Effector CD8-positive, alpha-beta T cell (primary cell): ENCODE results near the gene GREB1L.
"Not testable (repeated sequence)": the region's sequence is repeated elsewhere in the genome, so short reads cannot be mapped to it uniquely, and the experiment has no call there.

Source experiments
- DNase-seq: peaks from one replicate; lab custom pipeline; 2025; lab: John Stamatoyannopoulos, UW
- total RNA-seq, 4 experiments: gene quantifications; one replicate each; lab custom pipeline; 2026; lab: John Stamatoyannopoulos, UW

The GREB1L gene
- total RNA-seq = 0 to 0.54 (median 0.22) reads per million in 4 experiments

DNA sequence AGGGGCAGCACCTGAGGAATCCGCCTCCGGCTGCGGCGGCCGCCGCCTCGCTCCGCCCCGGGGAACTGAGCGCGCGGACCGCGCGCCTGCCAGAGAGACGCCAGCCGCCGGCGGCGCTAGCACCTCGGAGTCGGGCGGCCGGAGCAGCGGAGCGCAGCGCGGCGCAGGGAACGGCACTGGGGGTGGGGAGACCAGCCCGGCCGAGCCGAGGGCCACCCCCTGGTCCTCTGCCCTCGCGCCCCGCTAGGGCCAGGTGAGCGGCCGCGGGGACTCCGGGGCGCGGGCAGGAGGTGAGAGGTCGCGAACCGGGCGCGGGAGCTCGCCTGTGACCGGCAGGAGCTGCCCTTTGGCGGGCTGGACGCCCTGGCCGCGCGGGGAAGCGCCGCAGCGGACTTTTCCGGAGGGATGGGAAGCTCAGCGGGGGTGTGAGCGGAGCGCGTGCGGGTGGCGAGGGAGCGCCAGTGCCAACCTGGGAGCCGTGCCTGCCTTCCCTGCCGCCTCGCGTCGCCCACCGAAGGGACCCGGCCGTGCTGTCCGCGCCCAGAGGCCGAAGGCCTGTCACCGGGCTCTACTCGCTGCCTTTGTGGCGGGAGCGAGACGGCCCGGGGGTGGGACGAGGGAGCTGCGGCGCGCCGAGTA is at the start of gene GREB1L:
Gene GREB1L, plus strand, starts transcription at position 92 of the 639 bp plus-strand sequence. CDS start 141,287 bp downstream, outside the sequence.
- no peak for DNase-seq

DNA sequence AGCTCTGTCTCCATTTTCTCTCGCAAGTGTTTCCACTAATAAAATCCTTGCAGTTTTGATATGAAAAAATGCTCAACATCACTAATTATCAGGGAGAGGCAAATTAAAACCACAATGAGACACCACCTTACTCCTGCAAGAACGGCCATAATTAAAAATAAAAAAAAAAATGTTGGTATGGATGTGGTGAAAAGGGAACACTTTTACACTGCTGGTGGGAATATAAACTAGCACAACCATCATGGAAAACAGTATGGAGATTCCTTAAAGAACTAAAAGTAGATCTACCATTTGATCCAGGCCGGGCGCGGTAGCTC is 49.8 kb upstream of the GREB1L start:
- DNase-seq = no peak

DNA sequence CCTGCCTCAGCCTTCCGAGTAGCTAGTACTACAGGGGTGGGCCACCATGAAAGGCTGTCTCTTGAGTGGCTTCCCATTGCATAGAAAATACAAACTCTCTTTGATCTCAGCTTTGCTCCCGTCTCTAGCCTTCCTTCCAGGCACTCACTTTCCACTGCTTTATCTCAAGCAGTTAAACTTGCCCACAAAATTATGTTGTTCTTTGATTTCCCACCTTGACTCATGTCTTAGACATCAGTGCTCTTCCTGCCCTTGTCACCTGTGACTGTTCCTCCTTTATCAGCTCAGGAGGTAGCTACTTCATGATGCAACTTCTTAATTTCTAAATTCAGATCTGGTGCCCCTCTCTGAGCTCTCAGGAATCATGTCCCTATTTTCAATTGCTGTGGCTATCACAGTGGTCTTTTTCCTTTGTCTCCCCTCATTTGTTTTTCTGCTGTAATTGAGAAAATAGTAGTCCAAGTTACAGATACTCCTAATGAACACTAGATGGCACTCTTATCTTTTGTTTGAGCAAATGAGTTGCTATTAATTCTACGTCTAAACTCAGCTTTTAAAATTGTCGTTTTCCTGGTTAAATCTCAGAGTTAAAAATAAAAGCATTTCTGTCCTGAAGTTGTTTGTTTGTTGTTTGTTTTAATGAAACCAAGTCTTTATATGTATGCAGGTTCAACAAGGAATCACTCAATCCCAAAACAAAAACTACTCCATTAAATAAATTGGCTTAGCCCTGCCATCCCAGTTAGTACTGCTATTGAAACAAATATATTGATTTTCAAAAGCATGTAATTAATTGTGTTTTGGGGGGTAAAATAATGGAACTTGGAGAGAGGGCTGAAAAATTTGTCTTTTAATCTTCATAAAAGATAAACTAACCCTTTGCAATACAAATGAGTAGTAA is 46.9 kb upstream of the GREB1L start:
- no peak for DNase-seq

DNA sequence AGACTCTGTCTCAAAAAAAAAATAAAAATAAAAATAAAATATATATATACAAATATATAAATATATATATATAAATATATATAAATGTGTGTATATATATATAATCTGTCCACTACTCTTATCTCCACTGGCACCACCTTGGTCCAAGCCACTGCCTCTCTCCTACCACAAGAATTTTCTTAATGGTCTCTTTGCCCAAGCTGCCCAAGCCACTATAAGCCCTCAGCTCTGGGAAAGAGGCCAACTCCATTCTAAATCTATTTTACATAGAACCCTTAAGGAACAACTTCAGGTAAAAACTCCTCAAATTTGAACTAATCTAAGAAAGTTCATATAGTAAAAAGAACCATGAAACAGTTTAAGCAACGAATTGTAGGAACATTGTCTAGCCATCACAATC is 45.6 kb upstream of the GREB1L start:
- no peak for DNase-seq

DNA sequence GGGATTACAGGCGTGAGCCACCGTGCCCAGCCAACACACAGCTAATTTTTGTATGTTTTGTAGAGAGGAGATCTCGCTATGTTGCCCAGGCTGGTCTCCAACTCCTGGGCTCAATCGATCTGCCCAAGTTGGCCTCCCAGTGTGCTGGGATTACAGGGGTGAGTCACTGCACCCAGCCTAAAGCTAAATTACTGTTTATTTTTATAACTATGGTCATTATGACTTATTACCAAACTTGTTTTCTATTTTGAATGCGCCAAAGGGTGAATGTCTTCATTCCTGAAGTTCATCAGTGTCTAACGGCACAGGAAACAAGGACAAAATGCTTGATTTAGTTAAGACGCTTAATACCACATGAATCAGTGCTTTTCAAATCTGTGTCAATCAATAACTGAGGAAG is 38.9 kb upstream of the GREB1L start:
- DNase-seq = no peak

DNA sequence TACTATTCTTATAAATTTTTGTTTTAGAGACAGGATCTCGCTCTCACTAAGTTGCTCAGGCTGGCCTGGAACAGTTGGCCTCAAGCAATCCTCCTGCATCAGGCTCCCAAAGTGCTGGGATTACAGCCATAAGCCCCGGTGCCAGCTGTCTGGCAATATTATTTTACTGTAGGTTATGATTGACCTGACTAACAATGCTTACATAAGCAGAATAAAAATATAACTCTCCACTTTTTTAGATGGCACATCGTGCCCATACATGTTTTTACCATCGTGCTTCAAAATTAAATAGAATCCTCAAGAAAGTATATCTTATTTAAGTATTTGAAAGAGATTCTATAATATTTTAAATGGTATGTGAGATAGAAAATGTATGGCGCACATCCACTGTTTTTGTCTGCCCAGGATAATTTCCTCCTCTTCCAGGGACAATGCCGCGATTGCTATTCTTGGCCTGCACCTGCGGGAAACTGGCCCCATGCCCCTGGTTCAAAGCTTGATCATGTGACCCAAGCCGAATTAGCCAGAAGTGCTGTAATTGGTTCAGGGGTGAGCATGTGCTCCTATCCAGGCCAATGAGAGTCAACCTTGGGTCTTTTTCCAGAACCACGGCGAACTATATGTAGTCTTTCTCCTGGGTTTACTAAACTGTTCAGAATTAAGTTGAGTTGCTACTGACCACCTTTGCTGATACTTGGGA is 38.3 kb upstream of the GREB1L start:
- DNase-seq = no peak

DNA sequence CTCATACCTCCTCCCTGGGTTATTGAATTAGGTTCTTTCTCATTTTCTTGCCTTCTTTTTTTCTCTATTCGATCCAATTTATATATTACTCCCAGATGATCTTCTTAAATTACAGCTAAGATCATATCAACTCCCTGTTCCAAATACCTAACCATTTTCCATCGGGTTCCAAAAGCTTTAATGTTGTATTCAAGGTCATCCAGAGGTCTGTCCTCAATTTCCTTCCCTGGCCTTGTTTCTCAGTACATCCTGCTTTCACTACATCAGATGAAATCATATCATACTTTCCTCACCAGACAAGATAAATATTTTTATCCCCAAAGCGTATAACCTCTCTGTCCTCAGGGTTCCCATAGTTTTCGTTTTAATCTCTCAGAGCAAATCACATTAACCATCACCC is 36.3 kb upstream of the GREB1L start:
- DNase-seq = no peak

DNA sequence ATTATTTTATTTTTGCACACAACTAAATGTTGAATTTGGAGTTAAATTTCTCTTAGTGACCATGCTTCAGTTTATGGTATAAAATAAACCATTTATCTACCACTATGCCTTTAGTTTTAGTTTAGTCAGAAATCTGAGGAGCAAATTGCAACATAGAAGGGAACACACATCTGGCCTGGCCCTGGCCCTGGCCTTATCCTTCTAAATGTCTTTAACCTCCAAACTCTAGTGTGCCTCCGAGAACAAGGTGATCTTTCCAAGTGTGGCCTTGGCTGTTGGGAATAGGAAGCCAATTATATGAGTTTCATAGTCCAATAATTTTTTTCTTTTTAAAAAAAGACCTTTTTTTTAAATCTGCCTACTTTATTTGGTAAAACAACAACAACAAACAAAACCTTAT is 31.8 kb upstream of the GREB1L start:
- no peak for DNase-seq

DNA sequence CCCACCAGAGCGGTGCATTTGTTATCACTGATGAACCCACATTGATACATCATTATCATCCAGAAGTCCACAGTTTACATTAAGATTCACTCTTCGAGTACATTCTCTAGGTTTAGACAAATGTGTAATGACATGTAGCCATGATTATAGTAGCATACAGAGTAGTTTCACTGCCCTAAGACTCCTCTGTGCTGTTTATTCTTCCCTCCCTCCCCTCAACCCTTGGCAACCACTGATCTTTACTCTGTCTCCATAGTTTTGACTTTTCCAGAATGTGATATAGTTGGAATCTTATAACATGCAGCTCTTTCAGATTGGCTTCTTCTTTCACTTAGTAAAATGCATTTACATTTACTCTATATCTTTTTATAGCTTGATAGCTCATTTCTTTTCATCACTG is 31.2 kb upstream of the GREB1L start:
- DNase-seq = no peak

DNA sequence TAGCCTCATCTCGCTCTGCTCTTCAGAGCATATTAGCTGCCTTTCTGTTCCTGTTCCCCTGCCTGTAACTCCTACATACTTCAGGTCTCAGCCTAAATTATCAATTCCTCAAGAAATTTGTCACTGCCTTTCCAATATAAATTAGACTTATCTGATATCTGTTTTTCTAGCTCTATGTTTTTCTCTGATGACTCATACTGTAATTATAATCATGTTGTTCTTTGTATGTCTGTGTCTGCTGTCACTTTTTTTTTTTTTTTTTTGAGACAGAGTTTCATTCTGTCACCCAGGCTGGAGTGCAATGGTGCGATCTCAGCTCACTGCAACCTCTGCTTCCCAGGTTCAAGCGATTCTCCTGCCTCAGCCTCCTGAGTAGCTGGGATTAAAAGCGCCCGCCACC is 27.6 kb upstream of the GREB1L start:
- DNase-seq = not testable (repeated sequence)

DNA sequence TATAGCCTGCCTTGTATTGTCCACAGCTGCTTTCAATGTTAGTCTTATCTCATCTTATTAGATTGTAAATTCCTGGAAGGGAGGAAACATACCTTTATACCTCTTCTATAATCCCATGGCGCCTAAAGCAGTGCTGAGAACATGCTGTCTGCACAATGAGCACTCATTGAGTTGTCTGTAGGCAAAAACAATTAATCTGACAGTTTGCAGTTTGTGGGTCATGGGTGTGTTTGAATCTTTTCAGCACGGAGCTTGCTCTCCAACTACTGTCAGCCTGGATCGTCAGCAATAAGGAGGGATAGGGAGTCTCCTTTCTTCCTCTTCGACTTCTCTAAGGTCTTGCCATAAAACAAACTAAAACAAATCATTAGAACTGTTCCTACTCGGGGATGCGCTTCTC is 26.5 kb upstream of the GREB1L start:
- DNase-seq = no peak

DNA sequence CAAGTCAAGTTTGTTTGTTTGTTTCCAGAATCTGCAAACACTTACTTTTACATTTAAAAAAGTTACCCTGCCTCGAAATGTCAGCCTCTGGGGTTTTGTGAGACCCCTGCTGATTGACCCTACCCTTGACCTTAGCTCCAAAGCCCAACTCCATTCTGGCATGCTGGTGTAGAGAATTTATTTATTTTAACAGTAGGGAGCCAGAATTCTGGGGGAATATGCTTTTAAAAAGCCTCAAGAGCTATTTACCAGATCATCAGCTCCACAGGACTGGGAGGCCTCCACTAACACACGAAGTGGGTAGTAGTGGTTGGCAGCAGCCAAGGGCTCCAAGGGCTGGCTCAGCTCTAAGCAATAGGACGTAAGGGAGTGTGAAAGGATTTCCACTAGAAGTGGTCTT is 23.2 kb upstream of the GREB1L start:
- DNase-seq = no peak

DNA sequence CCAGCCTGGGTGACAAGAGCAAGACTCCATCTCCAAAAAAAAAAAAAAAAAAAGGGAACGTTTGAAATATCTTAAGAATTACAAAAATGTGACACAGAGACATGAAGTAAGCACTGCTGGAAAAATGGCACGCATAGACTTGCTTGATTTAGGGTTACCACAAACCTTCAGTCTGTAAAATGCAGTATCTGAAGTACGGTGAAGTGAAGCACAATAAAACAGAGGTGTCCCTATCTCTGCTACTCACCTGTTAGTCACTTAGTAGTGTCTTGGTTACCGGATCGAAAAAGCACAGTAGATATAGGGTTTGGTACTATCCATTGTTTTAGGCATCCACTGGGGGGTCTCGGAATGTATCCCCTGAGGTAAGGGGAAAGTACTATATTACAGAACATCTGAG is 11.6 kb upstream of the GREB1L start:
- DNase-seq = no peak

DNA sequence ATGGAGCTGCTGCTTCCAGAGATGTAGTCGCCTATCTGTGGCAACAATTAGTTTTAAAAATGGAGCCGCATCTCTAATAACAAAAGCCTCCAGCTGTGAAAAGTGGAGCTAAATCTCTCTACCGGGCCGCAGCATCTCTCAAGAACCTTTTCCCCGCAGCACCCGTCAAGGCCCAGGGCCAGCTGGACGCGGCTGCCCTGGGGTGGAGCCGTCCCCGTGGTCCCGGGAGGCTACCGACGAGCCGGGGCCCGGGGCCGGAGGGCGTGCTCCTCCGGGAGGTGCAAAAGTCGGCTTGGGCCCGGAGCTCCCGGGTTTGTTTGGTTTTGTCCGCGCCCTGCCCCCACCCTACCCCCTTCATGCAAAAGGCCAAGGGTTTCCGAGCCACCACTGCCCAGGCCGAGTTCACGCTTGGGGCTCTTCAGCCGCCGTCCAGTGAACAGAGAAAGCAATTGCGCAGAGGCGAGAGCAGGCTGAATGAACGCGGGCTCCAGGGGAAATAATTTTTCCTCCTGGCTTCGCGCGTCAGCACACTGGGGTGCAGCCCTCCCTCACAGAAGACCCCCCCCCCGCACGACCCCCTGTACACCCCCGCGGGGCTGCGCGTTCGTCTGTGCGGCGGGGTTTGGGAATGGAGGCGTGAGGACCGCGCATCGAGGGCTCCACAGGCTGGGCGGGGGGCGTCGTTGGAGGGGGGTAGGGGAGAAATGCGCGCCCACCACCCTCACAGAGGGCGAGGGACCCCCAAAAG is 557 bp upstream of the GREB1L start:
- no peak for DNase-seq

DNA sequence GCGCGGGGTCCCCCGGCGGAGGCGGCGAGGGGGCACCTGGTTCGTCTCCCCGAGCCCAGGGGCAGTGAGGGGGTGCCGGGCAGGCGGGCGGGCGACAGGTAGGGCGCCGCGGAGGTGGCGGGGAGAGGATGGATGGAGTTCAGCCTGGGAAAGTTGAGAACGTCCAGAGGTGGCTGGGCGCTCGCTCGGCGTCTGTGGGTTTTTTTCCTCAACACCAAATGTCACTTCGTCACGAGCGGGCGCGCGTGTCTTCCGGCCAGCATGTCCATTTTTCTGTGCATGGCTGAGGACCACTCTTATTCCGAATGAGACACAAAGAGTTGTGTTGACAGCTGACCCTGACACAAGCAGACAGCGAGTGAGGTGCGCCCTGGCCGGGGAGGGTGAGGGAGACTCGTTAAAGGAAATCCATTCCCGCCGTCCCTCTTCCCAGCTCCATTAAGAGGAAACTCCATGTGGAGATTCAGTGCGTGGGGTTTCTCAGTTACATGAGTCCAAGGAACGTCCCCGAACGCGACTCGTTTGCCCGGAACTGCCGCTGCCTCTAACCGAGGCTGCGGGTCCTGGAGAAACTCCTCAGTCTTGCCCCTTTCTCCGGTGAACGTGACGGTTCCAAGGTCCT is 859 bp downstream of the GREB1L start:
- no peak for DNase-seq

DNA sequence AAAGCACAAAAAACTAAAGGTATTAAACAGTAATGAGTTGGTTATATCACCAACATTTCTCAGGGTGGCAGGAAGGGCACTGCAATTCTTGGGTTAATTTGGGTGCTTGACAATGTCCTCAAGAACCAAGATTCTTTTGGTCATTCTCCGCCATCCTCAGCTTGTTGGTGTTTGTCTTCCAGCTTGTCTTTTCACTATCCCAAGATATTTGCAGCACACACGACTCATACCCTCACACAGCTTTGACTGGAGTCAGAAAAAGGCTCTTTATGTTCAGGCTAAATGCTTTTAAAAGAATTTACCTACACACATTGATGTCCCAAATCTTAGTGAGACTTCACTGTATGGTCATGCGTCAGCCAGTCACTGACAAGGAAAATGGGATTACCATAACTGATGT is 12.5 kb downstream of the GREB1L start:
- DNase-seq = no peak

DNA sequence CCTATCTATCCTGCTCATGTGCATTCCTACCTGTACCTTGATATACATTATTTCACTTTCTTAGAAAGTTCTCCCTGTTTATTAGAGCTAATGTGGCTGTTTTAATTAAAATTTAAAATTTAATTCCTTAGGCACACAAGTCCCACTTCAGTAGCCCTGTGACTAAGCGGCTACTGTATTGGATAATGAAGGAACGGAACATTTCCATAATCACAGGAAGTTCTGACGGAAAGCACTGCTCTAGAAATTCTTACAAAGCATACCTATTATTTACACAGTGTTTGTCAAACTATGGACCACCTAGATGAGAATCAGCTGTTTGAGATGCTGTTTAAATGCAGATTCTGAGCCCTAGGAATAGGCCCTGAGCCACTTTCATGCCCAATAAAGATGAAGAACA is 13.2 kb downstream of the GREB1L start:
- no peak for DNase-seq

DNA sequence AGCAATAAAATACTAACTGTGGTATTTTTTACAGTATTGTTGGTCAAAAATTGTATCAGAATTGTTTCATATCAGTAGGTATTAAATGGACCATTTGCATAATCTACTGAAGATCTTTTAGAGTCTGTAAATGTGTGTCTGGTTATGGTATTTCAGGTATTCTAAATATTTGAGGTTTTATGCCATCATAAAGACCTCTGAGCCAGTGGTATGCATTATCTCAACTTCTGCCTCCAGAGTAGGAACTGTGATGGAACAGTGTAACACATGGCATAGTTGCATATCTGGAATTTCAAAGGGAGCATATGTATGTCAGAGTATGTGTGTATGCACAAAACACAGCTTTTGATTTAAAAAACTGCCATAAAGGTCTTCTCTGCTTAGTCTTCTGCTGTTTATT is 15.4 kb downstream of the GREB1L start:
- DNase-seq = no peak

DNA sequence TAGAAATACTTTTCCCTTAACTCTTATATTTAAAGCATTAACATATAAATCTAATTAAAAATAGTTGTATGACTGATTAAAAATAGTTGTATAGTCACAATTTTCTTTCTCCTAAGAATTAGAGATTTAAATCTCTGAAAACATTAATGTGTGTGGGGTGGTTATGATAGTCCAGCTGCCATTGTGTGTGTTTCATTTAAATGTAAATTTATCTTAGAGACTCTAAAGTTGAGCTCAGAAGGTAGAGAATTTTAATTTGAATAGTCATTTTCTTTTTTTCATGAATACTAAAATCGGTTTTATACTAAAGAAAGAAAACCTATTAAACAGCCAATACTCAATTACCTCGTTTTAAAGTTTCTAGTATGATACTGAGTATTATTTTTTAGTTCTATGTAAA is 18.6 kb downstream of the GREB1L start:
- no peak for DNase-seq

DNA sequence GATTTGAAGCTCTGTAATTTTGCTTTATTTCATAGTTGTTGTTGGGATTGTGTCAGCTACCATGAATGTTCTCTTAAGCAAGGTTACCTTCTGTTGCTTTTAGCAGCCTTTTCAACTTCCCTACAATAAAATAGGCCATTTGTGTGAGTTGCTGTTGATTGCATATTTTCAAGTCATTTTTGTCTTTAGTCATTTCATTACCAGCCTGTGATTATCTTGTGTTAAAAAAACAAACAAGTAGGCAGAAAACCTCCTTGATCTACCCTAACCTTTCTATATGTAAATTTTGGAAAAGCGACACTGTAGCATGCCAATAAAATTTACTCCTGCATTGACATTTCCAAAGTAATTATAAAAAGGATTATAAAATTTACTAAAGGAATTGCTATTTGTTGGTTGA is 19.3 kb downstream of the GREB1L start:
- DNase-seq = no peak

DNA sequence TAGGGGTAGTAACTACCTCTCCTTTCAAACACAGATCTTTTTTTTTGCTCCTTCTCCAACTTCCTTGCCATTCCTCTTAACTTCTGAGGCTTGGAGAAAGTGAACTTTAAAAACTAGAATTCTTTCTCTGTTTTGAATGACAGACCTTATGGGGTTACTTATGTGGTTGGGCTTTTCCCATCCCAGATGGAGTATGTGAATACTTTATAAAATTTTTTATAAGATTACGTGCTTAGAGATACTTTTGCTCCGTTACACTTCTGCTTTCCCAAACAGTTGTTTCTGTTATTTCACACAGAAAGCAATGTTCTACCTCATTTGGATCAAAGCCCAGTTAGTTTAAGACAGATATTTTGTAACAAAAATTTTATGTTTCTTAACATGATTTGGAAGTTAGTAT is 20.2 kb downstream of the GREB1L start:
- DNase-seq = no peak

DNA sequence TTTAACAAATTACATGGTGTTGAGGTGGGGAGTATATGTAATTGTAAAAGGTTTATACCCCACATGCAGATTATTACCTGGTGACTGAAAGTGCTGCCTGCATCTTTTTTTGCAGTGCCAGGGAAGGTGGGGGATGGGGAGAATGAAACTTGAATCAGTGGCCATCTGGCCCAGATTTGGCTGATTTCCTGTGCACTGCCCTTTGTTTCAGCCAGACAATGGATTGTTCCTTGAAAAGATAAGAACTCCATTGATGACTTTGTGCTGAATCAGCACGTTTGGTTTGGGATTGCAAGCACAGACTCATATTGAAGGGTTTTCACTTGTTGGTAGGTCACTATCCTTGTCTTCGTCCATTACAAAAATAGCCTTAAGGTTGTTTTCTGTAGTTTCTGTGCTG is 20.9 kb downstream of the GREB1L start:
- DNase-seq = no peak
